ENCODE results near the gene GPC5. TPM values are rescaled to one million over a fixed set of nuclear protein-coding genes. Genes with fewer than 3 reads are reported as not detected.

GPC5 gene
- polyA plus RNA-seq, 6 donors from 2014 or later, result 0.30 to 1.0 (median 0.40) TPM; not detected in 3

DNA sequence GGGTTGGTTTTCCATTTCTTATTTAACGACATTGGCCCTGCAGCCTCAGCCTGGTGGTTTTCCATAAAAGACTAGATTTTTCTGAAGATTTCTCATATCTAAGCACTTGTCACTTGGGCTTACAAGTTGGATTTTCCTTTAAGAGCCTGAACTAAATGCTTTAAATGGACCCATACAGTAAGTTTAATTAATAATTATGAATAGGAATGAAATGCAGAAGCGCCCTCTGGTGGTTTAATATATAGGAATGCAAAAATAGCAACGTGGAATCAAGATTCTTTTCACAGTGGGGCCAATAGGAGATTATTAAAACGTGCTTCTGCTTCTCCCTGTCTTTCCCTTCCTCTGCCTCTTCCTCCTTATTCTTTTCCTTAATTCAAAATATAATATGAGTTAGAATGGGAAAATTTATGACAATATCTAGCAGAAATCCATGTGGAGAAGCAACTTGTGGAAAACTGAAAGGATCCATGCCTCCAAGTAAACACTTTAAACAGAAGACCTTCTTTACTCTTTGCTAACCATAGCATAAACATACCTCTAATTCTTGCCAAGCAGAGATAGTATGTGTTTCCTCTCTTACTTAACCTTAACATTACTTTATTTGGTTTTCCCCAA, 324.0 kb downstream of the GPC5 start:
- Mint-ChIP-seq H3K36me3 (no peaks in the 10 kb centered on the region), H3K27ac (no peak overlapping the region), H3K9me3 (no peaks in the 10 kb centered on the region), H3K4me3 (no peak overlapping the region), H3K27me3 (no peaks in the 10 kb centered on the region), H3K4me1 (no peaks in the 10 kb centered on the region)
- no peak for ATAC-seq (ENCODE audit: low read depth in 2 of 2)
- no peak for DNase-seq

DNA sequence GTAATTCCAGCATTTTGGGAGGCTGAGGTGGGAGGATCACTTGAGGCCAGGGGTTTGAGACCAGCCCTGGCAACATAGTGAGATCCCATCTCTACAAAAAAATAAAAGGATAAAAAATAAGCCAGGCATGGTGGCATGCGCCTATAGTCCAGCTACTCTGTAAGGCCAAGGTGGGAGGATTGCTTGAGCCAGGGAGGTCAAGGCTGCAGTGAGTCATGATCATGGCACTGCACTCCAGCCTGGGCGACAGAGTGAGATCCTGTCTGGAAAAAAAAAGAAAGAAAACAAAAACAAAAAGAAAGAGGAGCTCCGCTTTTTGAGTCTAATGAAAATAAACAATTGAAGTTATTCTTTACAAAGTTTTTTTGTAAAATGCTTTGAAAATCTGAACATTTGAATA, 326.2 kb downstream of the GPC5 start:
- Mint-ChIP-seq H3K4me3 (no peak overlapping the region), H3K4me1 (no peaks in the 10 kb centered on the region), H3K27ac (no peak overlapping the region), H3K27me3 (no peaks in the 10 kb centered on the region), H3K9me3 (no peaks in the 10 kb centered on the region), H3K36me3 (no peaks in the 10 kb centered on the region)
- no peak for ATAC-seq (ENCODE audit: low read depth in 2 of 2)
- no peak for DNase-seq

DNA sequence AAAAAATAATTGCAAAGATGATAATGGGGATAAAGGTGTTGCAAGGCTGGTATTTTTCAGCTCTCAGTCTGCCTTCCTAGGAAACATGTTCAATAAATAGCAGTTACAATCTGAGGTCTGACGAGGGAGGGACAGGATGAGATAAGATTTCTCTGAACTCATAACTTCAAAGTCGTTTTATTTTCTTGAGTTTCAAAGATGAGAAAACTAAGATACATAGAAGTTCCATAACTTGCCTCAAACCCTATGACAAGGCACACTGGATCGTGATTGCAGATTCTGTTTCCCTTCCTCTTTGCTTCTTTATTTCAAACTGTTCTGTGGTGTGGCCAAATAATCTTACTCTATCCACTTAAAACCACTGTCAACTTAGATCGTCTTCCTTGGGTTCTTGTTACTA, 327.2 kb downstream of the GPC5 start:
- Mint-ChIP-seq H3K4me3 (no peak overlapping the region), H3K27me3 (no peaks in the 10 kb centered on the region), H3K4me1 (no peaks in the 10 kb centered on the region), H3K27ac (no peak overlapping the region), H3K36me3 (no peaks in the 10 kb centered on the region), H3K9me3 (no peaks in the 10 kb centered on the region)
- ATAC-seq (ENCODE audit: low read depth in 2 of 2) (no peak), DNase-seq (no peak)

DNA sequence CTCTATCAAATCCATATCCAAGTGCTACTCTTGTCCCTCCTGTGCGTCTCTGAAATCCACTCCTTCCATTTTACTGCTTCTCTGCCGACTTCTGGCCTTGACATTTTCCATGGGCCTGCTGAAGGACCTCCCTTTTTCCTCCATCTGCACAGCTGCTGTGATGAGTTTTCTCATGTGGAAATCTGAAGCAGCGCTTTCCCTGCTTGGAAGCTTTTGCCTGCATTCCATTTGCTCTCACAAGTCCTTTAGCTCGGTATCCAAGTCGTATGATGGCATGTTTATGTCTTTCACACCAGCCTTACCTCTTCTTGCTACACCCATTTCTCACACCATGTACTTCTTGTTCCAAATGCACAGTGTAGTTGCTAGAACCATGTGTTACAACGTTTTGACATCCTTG, 328.2 kb downstream of the GPC5 start:
- ATAC-seq (ENCODE audit: low read depth in 2 of 2), result no peak
- Mint-ChIP-seq H3K4me3 (no peak overlapping the region), H3K9me3 (no peaks in the 10 kb centered on the region)

DNA sequence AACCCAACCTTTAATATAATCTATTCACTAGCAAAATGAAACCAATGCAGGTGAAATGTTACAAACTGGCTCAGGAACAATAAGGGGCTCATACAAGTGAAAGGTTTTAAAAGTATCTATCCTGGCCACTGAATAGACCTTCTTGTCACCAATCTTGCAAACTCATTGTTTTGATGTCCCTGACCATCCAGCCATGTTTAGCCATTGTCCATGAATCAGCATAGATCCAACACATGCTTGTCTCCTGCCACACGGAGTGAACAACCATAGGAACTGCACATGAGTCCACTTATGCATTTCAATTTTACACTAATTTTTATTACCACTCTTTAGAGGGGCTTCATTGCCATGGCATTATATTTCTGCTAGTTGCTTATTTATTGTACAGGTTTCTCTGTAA, 331.4 kb downstream of the GPC5 start:
- no peaks in the 10 kb centered on the region for H3K4me1 Mint-ChIP-seq
- H3K27ac Mint-ChIP-seq, result no peak overlapping the region
- no peak for DNase-seq
- no peak overlapping the region for H3K4me3 Mint-ChIP-seq
- H3K36me3 Mint-ChIP-seq, result no peaks in the 10 kb centered on the region
- peaks cover 0 to 8% (median 0%) of the 10 kb centered on the region in 7 donors for H3K9me3 Mint-ChIP-seq
- no peak for ATAC-seq (ENCODE audit: low read depth in 2 of 2)
- no peaks in the 10 kb centered on the region for H3K27me3 Mint-ChIP-seq

More for the DNA sequence above, 328.2 kb downstream of the GPC5 start:
- Mint-ChIP-seq H3K36me3 (no peaks in the 10 kb centered on the region), H3K4me1 (no peaks in the 10 kb centered on the region), H3K27me3 (no peaks in the 10 kb centered on the region), H3K27ac (no peak overlapping the region)
- DNase-seq, result no peak

DNA sequence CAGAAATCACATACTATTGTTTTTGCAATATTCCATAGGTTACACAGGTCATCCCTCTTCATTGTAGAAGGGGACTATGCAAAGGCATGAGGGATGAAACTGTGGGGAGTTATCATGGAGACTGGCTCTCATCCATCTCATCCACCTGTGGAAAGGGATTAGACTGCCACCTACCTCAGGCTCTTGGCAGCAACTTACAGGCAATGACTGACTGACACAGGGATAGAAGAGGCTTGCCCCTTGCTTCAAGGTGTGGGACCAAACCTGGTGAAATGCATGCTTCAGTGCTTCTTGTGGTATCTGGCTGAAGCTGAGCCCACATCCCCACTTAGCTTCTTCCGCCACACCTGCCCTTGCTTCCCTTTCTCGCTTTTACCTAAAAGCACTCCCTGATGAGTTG, 341.3 kb downstream of the GPC5 start:
- no peak for ATAC-seq (ENCODE audit: low read depth in 2 of 2)
- Mint-ChIP-seq H3K36me3 (no peaks in the 10 kb centered on the region), H3K4me3 (no peak overlapping the region), H3K27me3 (no peaks in the 10 kb centered on the region), H3K27ac (no peak overlapping the region), H3K9me3 (peaks cover 0 to 4% (median 0%) of the 10 kb centered on the region in 7 donors), H3K4me1 (no peaks in the 10 kb centered on the region)
- DNase-seq, result no peak

DNA sequence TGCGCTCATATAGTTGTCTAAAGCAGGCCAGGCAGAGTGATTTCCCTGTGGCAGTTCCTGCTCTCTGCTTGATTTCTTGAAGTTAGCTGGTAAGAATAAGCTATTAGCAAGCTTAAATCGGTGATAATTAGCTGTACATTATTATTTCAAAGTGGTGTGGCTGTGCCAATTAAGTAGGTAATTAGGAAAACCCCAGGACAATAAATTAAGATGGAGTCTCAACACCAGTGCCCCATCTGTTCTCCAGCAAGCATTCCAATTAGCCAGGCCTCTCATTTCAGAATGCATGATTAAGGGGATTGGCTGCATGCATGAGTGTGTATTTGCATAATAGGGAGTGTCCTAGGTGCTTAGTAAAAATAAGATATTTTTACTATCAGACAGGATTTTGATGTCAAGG, 342.3 kb downstream of the GPC5 start:
- ATAC-seq (ENCODE audit: low read depth in 2 of 2) (no peak), DNase-seq (no peak)
- no peaks in the 10 kb centered on the region for H3K4me1 Mint-ChIP-seq
- H3K27ac Mint-ChIP-seq, result no peak overlapping the region
- no peak overlapping the region for H3K4me3 Mint-ChIP-seq
- peaks cover 0 to 4% (median 0%) of the 10 kb centered on the region in 7 donors for H3K9me3 Mint-ChIP-seq
- no peaks in the 10 kb centered on the region for H3K27me3 Mint-ChIP-seq
- H3K36me3 Mint-ChIP-seq, result no peaks in the 10 kb centered on the region

DNA sequence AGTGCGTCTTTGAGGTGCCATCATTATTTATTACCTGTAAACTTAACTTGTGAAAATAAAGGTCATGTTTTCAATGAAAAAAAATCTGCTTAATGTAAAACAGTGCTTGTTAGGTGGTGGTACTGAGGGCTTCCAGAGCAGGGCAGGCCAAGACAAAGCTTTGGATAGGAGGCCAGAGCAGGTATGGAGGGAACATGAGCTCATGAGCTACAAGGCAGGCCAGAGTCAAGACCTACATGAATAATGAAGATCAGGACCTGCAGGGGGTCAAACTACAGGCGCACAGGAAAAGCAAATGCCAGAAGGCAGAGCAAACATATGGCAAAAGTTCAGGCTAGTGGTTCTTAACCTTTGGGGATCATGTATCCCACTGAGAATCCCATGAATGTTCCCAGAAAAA, 343.5 kb downstream of the GPC5 start:
- H3K9me3 Mint-ChIP-seq, result peaks cover 0 to 4% (median 0%) of the 10 kb centered on the region in 7 donors
- no peaks in the 10 kb centered on the region for H3K36me3 Mint-ChIP-seq
- H3K27me3 Mint-ChIP-seq, result no peaks in the 10 kb centered on the region
- no peak overlapping the region for H3K4me3 Mint-ChIP-seq
- no peak for DNase-seq
- no peak for ATAC-seq (ENCODE audit: low read depth in 2 of 2)
- no peaks in the 10 kb centered on the region for H3K4me1 Mint-ChIP-seq
- H3K27ac Mint-ChIP-seq, result no peak overlapping the region

DNA sequence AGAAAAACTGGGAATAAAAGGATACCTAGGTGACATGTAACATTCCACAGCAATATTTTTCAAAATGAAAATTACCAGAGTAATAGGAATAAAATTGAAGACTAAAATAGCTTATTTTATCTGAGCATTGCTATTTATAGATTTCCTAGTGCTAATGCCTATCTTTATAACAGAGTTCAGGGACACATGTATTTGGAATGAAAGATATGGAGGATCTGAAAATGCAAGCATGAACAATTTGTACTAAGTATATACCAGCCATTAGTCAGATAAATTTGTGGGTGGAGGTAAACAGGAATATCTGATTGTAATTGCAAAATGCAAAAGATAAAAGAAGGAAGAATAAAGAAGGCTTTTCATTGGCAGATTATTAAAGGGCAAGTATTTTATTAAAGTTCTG, 345.9 kb downstream of the GPC5 start:
- DNase-seq (no peak), ATAC-seq (ENCODE audit: low read depth in 2 of 2) (no peak)
- Mint-ChIP-seq H3K27me3 (no peaks in the 10 kb centered on the region), H3K36me3 (no peaks in the 10 kb centered on the region), H3K9me3 (peaks cover 0 to 7% (median 2%) of the 10 kb centered on the region in 7 donors), H3K4me3 (no peak overlapping the region), H3K27ac (no peak overlapping the region), H3K4me1 (no peaks in the 10 kb centered on the region)

DNA sequence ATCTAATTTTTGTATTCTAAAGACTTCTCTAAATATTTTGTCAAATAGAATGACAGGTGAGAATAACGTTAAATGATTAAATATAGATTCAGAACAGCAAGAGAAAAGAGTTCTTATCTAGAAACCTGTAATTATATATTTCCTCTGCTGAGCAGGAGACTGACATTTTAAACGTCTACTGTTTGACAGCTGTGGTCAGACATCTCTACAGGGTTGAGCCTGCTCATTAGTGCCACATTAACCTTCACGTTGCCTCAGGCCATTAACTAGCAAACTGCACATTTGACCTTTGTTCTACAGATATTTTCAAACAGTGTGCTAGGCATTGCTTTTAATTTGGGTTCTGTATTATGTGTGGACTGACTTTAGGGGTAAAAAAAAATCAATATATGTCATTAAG, 347.5 kb downstream of the GPC5 start:
- no peaks in the 10 kb centered on the region for H3K36me3 Mint-ChIP-seq
- H3K4me3 Mint-ChIP-seq, result no peak overlapping the region
- no peaks in the 10 kb centered on the region for H3K27me3 Mint-ChIP-seq
- no peaks in the 10 kb centered on the region for H3K4me1 Mint-ChIP-seq
- no peak for DNase-seq
- H3K9me3 Mint-ChIP-seq, result peaks cover 0 to 5% (median 3%) of the 10 kb centered on the region in 7 donors
- no peak for ATAC-seq (ENCODE audit: low read depth in 2 of 2)
- H3K27ac Mint-ChIP-seq, result no peak overlapping the region

DNA sequence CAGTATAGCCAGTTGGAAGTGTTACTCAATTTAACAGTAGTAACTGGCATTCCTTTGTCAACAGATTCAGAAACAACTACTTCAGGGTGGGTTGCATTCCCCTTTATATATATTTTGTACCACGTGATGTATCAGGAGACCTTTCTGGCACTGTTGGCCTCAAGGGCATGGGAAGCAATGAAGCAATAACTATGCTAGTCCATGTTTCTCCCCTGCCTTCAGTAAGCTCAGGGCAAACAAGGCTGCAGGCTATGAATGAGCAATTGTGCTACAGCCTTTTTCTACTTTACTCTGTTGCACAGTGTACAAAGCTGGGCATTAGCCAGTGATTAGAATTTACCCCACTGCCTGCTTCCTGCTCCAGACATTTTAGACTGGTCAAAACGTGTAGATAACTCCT, 348.8 kb downstream of the GPC5 start:
- Mint-ChIP-seq H3K27ac (no peak overlapping the region), H3K27me3 (no peaks in the 10 kb centered on the region), H3K36me3 (no peaks in the 10 kb centered on the region), H3K4me3 (no peak overlapping the region), H3K9me3 (peaks cover 0 to 7% (median 3%) of the 10 kb centered on the region in 7 donors), H3K4me1 (no peaks in the 10 kb centered on the region)
- no peak for DNase-seq
- no peak for ATAC-seq (ENCODE audit: low read depth in 2 of 2)

DNA sequence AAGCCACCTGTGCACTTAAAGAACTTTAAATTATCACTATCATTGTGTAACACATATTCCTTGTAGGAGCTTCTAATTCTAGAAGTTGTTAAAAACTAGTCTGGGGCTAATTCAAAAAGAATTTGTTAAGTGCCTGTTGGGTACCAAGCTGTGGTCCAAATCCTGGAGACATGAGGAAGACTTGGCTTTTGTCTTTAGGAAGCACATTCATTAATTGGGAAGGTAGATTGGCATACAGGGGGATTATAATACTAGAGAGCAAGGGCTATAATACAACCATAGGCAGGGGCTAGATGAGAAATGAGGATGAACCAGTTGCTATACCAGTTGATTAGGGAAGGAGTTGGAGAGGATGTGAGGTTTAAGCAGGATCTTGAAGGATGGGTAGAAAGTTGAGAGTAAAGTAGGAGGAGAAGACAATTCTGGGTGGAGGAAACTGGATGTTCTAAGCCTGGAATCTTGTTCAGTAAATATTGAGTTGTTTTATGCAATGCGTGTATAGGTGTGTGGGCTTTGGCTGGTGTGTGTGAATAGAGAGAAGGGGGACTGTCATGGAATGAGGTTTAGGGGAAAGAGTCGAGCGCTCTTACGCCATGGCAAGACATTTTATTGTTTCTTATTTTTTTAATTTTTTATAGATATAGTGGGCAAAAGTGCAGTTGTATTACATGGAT, 350.1 kb downstream of the GPC5 start:
- Mint-ChIP-seq H3K36me3 (no peaks in the 10 kb centered on the region), H3K9me3 (peaks cover 0 to 7% (median 3%) of the 10 kb centered on the region in 7 donors), H3K27ac (no peak overlapping the region), H3K4me1 (no peaks in the 10 kb centered on the region), H3K4me3 (no peak overlapping the region), H3K27me3 (no peaks in the 10 kb centered on the region)
- no peak for ATAC-seq (ENCODE audit: low read depth in 2 of 2)
- DNase-seq, result no peak

DNA sequence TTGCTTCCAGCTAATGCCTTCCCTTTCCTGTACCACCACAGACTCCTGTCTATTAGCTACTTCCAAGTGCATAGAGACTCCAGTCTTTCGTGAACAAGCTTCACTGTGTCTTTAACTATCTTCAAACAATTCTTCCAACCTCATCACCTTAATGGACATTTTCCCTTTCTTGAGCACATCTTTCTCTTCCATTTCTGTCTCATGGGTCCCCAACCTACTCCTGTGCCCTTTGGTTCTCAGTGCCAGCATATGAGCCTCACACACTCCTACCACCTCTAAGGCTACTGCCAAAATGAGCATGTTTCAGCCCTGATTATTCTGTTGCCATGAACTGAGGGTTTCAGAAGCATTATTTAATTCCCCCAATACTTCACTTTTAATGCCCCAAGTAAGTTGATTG, 360.3 kb downstream of the GPC5 start:
- Mint-ChIP-seq H3K27me3 (no peaks in the 10 kb centered on the region), H3K4me1 (no peaks in the 10 kb centered on the region), H3K36me3 (no peaks in the 10 kb centered on the region), H3K27ac (no peak overlapping the region), H3K4me3 (no peak overlapping the region), H3K9me3 (peaks cover 0 to 4% (median 0%) of the 10 kb centered on the region in 7 donors)
- DNase-seq, result no peak
- no peak for ATAC-seq (ENCODE audit: low read depth in 2 of 2)

DNA sequence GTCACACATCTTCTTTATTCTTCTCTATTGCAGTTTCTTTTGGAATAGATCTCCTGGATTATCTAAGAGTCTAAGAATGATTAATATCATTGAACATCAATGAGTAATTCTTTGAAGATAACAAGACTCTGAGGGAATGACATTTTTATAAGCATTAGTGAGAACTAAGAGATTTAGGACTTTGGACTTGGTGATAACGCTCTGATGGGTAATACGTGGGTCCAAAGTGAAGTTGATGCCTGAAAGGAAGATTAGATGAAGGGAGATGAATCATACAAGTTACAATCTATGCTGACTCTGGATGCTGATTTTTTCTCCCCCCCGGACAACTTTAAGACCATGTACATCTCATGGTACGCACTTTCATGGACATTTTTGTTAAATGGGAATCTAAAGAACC, 364.5 kb downstream of the GPC5 start:
- H3K4me1 Mint-ChIP-seq, result no peaks in the 10 kb centered on the region
- H3K36me3 Mint-ChIP-seq, result no peaks in the 10 kb centered on the region
- H3K27ac Mint-ChIP-seq, result no peak overlapping the region
- no peak for ATAC-seq (ENCODE audit: low read depth in 2 of 2)
- peaks cover 0 to 9% (median 2%) of the 10 kb centered on the region in 7 donors for H3K9me3 Mint-ChIP-seq
- no peak for DNase-seq
- no peak overlapping the region for H3K4me3 Mint-ChIP-seq
- no peaks in the 10 kb centered on the region for H3K27me3 Mint-ChIP-seq
